Jurkat, Clone E6-1 (cell line): Measurements from ENCODE around the gene UBTD2.
"Not testable (repeated sequence)": the region's sequence is repeated elsewhere in the genome, so short reads cannot be mapped to it uniquely, and the experiment has no call there.

Experiments
- DNase-seq: peaks from one replicate; pipeline ENCODE4 v3.0.0-alpha.2; 2011; ENCODE audit warnings: low read depth, low spot score
- H3K4me3 ChIP-seq: 2 replicates; pipeline ENCODE4 v1.5.1; 2011; ENCODE audit warnings: mild to moderate bottlenecking, low read length, control low read depth, moderate library complexity

The UBTD2 gene

DNA sequence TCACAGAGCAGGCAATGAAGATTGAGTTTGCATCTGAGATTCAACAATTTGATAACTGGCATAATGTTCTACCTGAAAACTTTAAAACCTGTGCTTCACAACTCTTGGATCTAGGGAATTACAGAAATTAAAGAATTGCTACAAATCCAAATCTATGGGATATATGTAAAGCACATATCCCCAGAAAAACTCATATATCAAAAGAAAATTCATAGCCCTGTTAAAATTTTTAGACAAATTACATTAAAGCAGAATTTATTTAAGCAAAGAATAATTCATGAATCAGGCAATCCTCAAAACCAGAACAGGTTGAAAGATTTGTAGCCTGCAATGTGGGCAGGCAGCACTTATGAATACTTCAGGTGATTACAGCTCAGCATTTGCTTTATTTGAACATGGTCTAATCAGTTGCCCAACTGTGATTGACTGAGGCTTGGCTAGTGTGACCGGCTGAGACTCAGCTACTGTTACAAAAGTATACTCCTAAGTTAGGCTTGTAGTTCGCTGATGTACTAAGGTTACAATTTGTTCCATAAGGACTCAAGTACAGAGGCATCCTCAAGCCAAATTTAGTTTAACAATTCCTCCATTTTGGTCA is 10.3 kb upstream of the UBTD2 start:
- H3K4me3 ChIP-seq = no peak overlapping the region
- no peak for DNase-seq

DNA sequence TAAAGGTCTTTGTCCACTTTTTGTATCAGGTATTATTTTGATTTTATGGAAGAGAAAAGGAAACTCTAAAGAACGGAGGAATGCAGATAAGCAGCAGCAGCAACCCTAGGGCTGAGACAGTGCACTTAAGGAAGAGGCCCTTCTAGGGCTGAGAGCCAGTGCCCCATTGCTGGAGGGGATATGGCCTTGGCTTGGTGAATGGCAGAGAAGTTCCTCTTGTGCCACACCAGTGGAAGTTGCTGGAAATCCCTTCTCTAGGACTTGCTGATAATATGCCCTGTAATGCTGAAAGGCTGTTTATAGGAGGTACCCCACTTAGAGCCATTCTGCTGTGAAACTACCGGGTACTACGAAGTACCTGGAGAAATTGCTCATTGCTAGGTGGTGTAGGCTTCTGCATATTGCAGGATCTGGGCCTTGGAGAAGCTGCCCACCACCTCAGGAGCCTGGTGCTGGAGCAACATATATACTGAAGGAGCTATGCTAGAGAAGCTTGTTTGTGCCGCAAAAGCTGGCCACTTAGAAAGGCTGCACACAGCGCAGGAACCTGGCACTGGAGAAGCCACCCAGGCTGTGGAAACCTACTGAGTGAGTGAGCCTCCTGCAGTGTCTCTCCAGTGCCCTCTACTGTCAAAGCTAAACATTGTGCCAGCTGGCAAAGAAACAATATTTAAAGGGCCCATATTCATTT is 9.6 kb upstream of the UBTD2 start:
- no peak overlapping the region for H3K4me3 ChIP-seq
- DNase-seq = peak; percentile 61

DNA sequence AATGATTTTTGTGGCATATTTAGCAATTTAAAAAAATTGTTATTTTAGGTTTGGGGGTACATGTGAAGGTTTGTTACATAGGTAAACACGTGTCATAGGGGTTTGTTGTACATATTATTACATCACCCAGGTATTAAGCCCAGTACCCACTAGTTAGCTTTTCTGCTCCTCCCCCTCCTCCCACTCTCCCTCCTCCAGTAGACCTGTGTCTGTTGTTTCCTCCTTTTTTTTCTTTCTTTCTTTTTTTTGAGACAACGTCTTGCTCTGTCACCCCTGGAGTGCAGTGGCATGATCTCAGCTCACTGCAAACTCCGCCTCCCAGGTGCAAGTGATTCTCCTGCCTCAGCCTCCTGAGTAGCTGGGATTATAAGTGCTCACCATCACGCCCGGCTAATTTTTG is 8.3 kb upstream of the UBTD2 start:
- not testable (repeated sequence) for H3K4me3 ChIP-seq, DNase-seq

DNA sequence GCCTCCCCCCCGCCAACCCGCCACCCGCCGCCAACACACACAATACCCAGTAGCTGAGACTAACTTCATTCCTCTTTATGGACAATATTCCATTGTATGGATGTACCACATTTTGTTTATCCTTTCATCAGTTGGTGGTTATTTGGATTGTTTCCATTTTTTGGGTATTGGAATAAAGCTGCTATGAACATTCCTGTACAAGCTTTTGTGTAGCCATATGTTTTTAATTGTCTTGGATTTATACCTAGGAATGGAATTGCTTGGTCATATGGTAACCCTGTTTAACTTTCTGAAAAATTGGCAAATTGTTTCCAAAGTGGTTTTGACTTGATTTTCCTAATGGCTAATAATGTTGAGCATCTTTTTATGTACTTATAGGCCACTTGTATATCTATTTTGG is 4.9 kb upstream of the UBTD2 start:
- no peak overlapping the region for H3K4me3 ChIP-seq
- DNase-seq = no peak

DNA sequence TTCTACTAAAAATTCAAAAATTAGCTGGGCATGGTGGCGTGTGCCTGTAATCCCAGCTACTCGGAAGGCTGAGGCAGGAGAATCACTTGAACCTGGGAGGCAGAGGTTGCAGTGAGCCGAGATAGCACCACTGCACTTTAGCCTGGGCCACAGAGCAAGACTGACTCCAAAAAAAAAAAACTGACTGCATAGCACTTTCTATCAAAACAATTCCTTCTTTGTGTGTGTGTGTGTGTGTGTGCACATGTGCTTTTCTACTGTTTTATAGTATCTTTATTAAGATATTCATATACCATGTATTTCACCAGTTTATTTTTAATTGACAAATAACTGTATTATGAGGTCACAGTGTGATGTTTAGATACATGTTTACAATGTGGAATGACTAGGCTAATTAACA is 3.6 kb upstream of the UBTD2 start:
- DNase-seq, H3K4me3 ChIP-seq: not testable (repeated sequence)

DNA sequence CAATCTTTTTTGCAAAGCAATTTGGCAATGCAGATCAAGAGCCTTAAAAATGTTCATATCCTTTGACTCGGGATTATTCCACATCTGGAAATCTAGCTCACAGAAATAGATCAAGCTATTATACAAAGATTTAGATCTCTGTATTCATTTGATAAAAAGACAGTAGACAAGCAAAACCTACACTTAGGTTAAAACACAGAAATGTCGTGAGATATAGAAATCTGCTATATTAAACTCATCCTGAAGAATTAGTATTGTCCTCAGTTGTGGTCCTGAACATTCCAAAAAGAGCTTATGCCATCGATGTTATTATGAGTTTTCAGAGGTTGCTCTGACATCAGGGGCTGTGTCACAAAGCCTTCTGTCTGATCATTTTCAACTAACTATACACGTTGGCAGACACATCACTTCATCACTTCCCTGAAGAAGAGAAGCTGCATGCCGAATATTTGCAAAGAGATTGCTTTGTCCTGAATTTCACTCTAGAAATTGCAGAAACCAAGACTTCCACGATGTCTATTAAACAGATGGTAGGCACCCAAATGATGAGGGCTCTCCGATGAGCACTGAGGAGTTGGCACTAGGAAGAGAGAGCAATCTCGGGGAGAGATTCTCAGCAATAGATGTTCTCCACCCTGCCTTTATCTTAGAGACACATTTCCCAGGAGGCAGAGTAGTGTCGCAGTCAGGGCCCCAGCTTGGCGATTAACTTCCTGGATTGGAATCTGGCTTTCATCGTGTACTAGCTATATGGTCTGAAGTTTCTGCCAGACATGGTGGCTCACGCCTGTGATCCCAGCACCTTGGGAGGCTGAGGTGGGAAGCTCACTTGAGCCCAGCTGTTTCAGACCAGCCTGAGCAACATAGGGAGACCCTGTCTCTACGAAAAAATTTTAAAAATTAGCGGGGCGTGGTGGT is 1.9 kb upstream of the UBTD2 start:
- H3K4me3 ChIP-seq = no peak overlapping the region
- DNase-seq = no peak

DNA sequence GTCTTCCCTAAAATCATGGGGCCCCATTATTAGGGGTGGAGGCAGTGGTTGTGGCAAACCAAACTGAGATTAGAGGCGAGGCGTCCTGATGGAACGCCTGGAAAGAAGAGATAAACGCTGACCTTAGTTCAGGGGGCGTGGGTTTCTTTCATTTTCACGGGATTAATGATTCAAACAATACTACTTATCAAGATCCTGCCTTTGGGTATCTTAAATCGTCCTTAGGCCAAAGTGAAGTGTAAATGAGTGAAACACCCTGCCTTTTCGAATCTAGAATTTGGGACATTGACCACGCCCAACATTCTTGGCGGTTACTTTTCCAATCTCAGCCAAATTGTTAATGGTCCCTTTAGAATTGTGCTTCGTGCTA is 1.0 kb upstream of the UBTD2 start:
- H3K4me3 ChIP-seq = peak overlapping the region; percentile 81
- DNase-seq = no peak

DNA sequence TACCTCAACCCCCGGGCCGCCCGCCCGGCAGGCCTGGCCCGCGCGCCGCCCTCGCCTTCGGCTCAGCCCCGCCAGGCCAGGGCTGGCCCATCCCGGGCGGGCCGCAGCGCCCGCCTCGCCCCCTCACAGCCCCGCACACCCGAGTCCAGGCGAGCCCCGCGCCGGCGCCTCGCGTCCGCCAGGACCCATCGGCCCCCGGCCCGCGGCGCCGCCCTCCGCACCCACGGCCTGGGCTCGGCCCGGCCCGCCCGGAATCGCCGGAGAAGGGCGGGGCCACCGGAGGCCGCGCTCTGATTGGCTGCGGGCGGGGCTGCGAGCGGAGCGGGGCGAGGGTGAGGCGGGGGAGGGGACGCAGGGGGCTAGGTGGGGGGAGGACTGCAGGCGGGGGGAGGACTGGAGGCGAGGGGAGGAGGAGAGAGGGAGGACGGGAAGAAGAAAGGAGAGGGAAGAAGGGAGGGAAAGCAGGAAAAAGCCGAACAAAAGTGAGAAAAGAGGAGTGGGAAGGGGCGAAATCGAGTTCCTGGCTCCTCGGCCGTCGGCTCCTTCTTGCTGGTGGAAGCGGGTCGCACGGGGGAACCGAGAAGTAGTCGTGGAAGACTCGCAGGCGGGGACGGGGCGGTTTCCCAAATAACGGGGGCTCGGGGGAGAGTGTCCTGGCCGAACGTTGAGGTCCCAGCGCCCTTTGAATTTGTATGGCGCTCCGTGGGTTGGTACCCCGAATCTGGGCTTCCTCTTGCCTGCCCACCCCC is 472 bp upstream of the UBTD2 start:
- peak; percentile 54 for DNase-seq
- peak overlapping the region; percentile 81 for H3K4me3 ChIP-seq

DNA sequence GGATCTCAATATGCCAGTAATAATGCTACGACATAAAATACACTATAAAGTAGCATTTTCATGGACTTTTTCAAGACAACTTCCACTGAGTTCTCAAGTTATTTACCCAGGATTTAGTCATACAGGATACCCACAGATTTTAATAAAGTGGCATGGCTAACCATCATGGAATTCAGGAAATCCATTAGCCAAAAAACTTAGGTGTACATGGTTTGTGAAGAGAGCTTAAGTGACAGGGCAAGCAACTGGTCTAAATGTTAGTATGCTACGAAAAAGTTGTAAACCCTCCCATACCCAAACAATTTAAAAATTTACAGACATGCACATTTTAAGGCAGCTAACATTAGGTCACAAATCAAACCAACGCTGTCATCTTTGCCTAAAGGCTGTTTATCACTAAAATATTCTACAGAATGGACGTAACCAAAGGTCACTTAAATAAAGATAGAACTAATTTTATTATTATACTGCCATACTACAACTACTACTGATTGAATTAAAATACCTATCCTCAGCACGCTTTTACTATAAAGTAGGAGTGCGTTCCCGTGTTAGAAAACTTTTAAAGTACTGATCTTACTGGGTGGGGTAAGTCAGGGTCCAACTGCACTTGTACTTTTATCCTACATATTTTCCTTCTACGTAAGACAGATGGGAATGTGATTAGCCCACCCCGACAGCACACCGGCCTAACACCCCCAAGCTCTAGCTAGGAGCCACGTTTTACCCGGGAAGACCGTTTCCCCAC is 1.1 kb downstream of the UBTD2 start:
- peak overlapping the region; percentile 78 for H3K4me3 ChIP-seq
- no peak for DNase-seq

DNA sequence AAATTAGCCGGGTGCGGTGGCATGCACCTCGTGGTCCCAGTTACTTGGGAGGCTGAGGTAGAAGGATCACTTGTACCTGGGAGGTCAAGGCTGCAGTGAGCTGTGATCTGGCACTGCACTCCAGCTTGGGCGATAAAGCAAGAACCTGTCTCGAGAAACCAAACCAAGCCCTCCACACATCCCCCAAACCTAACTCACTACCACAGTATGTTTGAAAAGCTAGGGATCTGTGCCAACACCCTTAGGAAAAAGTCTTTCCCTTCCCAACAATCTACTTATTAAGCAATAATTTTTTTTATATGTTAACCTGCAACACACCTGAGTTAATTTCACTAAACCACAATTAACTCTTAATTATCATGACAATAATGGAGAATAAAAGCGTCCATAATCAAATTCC is 2.2 kb downstream of the UBTD2 start:
- H3K4me3 ChIP-seq = no peak overlapping the region
- DNase-seq = no peak

DNA sequence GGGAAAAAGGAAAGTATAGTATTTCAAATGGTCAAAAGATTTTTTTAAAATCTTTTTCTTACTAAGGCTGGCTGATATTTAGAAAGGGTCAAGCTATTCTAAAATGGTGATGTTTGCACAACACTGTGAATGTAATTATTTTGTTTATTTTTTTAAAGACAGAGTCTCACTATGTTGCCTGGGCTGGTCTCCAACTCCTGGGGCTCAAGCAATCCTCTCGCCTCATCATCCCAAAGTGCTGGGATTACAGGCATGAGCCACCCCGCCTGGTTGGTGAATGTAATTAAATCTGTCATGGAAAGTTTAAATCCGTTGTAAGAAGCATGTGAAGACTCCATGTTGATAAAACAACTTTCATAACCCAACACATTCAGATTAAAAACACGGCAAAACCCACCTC is 2.6 kb downstream of the UBTD2 start:
- H3K4me3 ChIP-seq = no peak overlapping the region

DNA sequence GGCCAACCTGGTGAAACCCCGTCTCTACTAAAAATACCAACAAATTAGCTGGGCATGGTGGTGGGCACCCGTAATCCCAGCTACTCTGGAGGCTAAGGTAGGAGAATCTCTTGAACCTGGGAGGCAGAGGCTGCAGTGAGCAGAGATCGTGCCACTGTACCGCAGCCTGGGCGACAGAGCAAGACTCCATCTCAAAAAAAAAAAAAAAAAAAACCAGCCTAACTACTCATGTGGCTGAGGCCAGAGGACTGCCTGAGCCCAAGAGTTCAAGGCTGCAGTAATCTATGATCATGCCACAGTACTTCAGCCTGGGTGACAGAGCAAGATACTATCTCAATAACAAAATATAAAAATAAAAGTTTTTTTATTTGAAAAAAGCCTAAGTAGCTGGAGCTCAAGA is 3.2 kb downstream of the UBTD2 start:
- DNase-seq = no peak
- no peak overlapping the region for H3K4me3 ChIP-seq

More for the DNA sequence above, 2.6 kb downstream of the UBTD2 start:
- no peak for DNase-seq

DNA sequence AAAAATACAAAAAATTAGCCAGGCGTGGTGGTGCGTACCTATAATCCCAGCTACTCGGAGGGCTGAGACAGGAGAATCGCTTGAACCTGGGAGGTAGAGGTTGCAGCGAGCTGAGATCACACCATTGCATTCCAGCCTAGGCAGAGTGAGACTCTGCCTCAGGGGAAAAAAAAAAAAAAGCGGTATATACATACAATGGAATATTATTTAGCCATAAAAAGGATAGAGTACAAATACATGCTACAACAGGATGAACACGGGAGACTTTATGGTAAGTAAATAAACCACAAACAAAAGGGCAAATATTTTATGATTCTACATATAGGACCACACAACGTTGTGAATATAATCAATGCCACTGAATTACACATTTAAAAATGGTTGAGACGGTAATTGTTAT is 5.2 kb downstream of the UBTD2 start:
- H3K4me3 ChIP-seq = no peak overlapping the region
- DNase-seq = no peak

DNA sequence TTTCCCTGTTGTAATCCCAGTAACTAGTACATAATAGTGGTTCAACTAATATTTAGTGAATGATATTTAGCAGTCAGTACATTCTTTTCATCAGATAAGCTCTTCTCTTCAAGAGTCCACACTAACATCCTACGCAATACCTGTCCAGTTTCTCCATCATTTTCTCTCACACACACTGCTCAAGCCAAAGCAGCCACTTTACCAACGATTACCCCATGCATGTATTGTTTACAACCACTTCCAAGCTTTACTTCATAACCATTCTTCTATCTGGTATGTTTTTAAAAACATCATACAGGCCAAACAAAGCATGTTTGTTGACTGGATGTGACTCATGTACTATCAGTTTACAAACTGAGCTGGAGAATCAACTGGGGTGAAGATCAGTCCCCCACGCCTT is 7.3 kb downstream of the UBTD2 start:
- no peak for DNase-seq
- H3K4me3 ChIP-seq = no peak overlapping the region

DNA sequence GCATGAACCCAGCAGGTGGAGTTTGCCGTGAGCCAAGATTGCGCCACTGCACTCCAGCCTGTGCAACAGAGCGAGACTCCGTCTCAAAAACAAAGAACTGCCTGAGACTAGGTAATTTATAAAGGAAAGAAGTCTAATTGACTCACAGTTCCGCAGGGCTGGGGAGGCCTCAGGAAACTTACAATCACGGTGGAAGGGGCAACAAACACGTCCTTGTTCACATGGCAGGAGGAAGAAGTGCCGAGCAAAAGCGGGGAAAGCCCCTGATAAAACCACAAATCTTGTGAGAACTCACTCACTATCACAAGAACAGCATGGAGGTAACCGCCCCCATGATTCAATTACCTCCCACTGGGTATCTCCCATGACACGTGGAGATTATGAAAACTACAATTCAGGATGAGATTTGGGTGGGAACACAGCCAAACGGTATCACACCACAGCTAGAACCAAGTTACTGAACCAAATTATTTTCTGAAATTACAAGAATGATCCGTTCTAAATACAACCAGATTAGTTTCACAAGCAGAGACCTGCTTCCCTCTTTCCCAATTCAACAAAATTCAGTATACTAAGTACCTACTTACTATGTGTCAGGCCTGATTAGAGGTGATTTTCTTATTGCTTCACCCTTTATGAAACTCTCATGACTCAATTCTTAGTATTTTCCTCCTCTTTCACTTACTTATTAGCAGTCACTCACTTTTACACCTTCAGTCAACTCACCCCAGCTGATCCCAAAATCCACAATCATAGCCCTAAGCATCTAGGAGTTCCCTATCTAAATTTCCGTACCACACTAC is 8.4 kb downstream of the UBTD2 start:
- DNase-seq = no peak
- H3K4me3 ChIP-seq = no peak overlapping the region

DNA sequence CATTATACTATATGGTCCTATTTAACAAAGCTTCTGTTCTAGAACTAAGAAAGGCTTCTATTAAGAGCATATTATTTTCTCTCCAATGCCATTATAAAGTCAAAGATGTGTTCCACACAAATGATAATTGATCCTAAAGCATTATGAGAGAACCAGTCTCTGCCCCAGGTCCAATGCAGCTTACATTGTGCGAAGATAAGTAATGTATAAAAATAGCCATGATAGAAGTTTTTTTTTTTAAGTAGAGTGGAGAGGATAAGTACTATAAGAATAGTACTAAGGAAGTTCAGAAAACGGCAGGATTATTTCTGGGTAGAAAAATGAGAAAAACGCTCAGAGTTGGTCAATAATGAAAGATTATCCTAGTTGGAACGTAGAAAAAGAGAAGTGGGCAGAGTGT is 15.6 kb downstream of the UBTD2 start:
- H3K4me3 ChIP-seq = no peak overlapping the region
- DNase-seq = no peak

DNA sequence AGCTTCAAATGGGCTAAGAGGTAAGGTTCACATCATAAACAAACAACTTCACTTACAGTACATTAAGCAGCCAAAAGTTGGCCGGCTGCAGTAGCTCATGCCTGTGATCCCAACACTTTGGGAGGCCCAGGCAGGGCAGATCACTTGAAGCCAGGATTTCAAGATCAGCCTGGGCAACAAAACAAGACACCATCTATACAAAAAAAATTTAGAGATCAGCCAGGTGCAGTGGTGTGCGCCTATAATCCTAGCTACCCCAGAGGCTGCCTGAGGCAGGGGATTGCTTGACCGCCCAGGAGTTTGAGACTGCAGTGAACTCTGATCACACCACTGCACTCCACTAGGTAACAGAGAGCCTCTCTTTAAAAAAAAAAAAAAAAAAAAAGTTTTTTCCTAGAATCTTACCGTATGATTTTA is 16.9 kb downstream of the UBTD2 start:
- no peak for DNase-seq
- no peak overlapping the region for H3K4me3 ChIP-seq

DNA sequence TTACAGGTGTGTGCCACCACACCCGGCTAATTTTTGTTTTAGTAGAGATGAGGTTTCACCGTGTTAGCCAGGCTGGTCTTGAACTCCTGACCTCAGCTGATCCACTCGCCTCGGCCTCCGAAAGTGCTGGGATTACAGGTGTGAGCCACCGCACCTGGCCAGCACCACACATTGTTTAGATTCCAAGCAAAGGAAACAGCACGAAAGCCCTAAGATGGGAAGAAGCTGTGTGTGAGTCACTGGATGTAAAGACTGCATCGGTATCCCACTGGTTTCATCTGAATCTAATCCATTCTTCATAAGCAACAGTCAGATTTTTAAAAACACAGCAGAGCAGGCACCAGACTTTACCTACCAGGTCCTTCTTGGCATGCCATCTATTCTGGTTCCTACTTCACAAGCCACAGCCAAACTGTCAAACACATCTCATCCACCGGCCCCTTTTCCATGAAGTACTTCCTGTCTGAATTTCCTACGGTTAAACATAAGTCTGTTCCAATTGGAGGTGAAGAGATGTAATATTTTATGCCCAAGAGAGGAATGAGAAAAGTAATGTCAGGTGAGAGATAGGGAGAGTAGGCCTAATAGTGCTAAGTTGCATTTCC is 17.4 kb downstream of the UBTD2 start:
- DNase-seq = no peak
- no peak overlapping the region for H3K4me3 ChIP-seq
